NCI-H1694 (cell line): Measurements from ENCODE around the gene CUL4A.
"Not testable (repeated sequence)": the region's sequence is repeated elsewhere in the genome, so short reads cannot be mapped to it uniquely, and the experiment has no call there.

Experiments
- DNase-seq: peaks from one replicate; lab custom pipeline; 2025; lab: John Stamatoyannopoulos, UW

The CUL4A gene

GRCh38 chr13:113239986-113240385 is 30.6 kb downstream of the CUL4A start:
- DNase-seq = no peak

- not testable (repeated sequence) for DNase-seq
These were observed 32.2 kb downstream of the CUL4A start for GRCh38 chr13:113241623-113242022.

- no peak for DNase-seq
These were observed 34.4 kb downstream of the CUL4A start for GRCh38 chr13:113243847-113244246.

GRCh38 chr13:113245849-113246796 is 36.7 kb downstream of the CUL4A start:
- no peak for DNase-seq

- no peak for DNase-seq
These were observed 43.2 kb downstream of the CUL4A start for GRCh38 chr13:113252516-113253095.

- not testable (repeated sequence) for DNase-seq
These were observed 48.5 kb downstream of the CUL4A start for GRCh38 chr13:113257908-113258307.

- DNase-seq = no peak
These were observed 49.1 kb downstream of the CUL4A start for GRCh38 chr13:113258321-113259054.

GRCh38 chr13:113260996-113261395 is 51.6 kb downstream of the CUL4A start:
- no peak for DNase-seq

GRCh38 chr13:113263016-113263415 is 53.6 kb downstream of the CUL4A start:
- DNase-seq = not testable (repeated sequence)

GRCh38 chr13:113267642-113268405 is 58.4 kb downstream of the CUL4A start:
- no peak for DNase-seq

- DNase-seq = no peak
These were observed 62.6 kb downstream of the CUL4A start for GRCh38 chr13:113272031-113272430.

- no peak for DNase-seq
These were observed 63.3 kb downstream of the CUL4A start for GRCh38 chr13:113272701-113273181.

GRCh38 chr13:113273321-113273720 is 63.9 kb downstream of the CUL4A start:
- DNase-seq = no peak

GRCh38 chr13:113273851-113274590 is 64.6 kb downstream of the CUL4A start:
- DNase-seq = no peak

GRCh38 chr13:113274721-113275120 is 65.3 kb downstream of the CUL4A start:
- DNase-seq = no peak

- DNase-seq = peak; percentile 52
These were observed 66.0 kb downstream of the CUL4A start for GRCh38 chr13:113275387-113275786.

GRCh38 chr13:113280126-113280525 is 70.7 kb downstream of the CUL4A start:
- no peak for DNase-seq

- DNase-seq = no peak
These were observed 74.5 kb downstream of the CUL4A start for GRCh38 chr13:113283904-113284303.

GRCh38 chr13:113288880-113289279 is 79.5 kb downstream of the CUL4A start:
- no peak for DNase-seq

- DNase-seq = no peak
These were observed 81.7 kb downstream of the CUL4A start for GRCh38 chr13:113291129-113291528.
